Activated T-cell treated with anti-CD3 and anti-CD28 coated beads for 1 hour (primary cell): ENCODE data around the gene TPCN2.

Experiments
- DNase-seq: peaks from one replicate; pipeline ENCODE4 v3.0.0-alpha.2; 2020; ENCODE audit warnings: low read depth

TPCN2 gene

DNA sequence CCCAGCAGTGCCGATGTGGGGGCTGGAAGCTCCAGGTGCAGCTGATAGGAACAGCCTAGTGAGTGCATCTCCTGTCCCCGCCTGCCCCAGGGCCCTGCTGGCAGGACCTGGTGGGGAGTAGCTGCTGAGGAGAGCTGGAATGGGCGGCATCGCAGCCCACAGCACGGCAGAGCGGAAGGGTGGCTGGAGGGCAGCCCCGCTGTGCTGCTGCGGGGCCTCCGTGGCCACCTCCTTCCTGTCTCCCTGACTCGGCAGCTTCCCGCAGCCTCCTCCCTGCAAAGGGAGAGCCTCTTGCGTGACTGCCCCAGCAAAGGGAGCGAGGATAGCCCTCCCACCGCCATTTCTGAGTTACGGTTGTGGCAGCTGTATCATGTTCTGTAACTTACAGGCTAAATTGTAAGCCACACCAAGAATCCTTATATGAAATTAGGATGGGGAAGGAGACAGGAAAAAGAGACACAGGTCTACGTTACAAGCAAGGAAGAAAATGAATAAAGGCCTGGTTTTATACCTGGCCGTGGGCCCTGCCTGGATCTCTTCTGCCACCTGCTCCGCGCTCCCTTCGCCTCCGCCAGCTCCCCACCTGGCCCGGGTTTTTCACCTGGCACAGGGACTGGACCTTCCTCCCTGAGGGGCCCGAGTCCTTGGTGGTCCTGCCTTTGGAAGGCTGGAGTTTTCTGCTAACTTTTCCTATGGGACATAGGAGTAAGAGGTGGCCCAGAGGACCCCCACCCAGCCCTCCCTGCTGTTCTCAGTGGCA, 10.0 kb downstream of the TPCN2 start:
- no peak for DNase-seq

DNA sequence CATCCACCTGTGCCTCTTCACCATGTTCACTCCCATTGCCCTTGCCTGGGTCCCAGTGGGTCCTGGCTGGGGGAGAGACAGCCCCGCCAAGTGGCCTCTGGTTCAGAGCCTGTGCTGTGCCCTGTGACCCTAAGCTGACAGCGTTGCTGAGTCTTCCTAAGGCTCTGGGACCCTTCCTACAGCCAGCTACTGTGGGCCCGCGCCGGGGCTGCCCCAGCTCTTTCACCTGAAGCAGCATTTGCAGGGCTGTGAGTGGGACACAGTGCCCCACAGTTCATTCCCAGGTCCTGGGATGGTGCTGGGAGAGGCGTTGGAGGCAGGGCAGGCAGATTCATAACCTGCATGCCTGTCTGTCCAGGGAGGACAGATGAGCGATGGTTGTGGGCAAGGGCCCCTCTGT, 10.7 kb downstream of the TPCN2 start:
- no peak for DNase-seq

DNA sequence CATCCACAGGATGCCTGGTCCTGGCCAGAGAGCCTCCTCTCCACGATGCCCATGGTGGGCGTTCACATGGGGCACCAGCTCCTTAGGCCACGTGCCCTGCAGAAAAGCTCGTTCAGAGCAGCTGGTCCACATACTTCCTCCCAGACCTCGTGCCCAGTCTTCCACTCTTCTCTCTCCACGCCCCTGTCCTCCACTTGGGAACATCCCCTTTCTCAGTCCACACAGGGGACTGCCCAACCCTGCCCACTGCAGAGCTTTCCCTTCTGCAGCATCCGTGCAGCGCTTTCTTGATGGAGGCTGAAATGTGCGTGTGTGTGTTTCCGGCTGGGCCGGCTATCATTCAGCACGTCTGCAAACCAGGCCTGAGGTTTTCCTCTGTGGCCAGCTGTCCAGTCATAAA, 11.3 kb downstream of the TPCN2 start:
- no peak for DNase-seq

DNA sequence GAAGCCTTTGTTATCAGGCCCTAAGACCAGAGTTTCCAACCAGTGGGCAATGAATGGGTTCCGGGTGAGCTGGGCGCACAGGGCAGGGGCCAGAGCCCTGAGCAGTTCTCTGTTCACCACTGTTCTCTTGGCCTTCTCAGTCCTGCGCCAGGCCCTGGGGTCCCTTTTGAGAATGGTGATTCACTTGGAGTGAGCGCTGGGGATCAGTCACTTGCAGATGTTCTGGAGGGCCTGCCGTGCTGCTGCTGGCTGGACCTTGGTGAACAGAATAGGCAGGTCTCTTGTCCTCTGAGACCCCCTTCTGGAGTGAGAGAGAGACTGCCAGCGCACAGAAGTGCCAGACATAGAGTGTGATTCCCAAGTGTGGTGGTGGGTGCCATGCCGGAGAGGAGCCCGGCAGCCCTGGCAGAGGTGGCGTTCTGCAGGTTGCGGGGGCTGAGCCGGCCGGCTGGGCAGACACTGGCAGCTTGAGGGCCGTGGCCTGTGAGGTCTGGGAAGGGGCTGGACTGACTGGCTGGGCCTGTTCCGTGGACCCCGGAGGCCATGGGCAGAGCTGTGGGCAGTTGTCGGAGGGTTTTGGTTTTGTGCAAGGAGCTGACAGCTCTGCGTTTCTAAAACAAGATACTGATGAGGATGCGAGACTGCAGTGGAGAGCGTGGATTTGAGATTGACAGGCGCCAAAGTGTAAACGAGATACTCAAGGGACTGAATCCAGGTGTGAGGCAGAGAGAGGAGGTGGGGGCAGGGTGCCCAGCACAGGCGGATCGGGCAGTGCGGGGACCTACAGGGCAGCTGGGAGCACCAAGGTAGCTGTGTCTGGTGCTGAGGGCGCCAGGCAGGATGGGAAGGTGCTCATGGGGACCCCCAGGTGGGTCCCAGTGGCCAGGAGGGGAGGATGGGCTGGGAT, 12.3 kb downstream of the TPCN2 start:
- no peak for DNase-seq

DNA sequence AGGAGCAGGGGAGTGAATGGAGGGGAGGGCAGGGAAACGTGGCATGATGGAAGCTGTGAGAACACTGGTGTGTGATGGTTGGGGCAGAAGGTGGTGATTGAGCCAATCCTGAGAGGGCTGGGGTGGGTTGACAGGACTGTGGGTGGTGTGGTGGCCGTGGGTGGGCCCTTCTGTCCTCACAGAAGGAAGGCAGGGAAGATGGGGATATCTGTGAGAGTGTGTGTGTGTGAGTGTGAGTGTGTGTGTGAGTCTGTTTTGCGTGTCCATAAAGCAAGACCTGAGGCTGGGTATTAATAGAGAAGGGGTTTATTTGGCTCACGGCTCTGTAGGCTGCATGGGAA, 13.0 kb downstream of the TPCN2 start:
- DNase-seq: no peak

DNA sequence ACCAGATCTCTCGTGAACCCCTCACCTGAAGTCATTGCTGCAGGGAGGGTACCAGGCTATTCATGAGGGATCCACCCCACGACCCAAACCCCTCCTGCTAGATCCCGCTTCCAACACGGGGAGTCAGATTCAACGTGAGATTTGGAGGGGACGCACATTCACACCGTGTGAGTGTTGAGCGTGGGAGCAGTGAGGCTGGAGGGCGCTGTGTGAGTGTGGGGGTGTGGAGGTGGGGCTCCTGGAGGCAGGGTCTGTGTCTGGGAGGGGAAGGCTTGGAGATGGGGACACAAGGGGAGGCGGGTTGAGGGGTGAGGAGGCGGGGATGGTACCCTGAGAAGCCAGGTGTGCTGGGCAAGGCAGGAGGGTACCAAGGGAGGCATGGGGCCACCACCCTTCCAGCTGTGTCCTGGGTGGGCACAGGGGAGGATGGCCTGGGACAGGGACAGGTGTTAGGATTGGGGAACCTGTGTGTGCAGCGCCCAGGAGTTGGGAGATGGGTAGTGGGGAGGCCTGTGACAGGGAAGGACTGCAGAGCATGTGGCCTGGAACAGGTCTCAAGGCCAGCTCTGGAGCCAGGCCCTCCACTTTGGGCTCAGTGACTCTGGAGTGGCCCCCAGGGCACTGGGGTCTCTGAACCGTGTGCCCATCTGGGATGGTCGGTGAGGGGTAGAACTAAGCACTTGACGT, 13.6 kb downstream of the TPCN2 start:
- DNase-seq: no peak

DNA sequence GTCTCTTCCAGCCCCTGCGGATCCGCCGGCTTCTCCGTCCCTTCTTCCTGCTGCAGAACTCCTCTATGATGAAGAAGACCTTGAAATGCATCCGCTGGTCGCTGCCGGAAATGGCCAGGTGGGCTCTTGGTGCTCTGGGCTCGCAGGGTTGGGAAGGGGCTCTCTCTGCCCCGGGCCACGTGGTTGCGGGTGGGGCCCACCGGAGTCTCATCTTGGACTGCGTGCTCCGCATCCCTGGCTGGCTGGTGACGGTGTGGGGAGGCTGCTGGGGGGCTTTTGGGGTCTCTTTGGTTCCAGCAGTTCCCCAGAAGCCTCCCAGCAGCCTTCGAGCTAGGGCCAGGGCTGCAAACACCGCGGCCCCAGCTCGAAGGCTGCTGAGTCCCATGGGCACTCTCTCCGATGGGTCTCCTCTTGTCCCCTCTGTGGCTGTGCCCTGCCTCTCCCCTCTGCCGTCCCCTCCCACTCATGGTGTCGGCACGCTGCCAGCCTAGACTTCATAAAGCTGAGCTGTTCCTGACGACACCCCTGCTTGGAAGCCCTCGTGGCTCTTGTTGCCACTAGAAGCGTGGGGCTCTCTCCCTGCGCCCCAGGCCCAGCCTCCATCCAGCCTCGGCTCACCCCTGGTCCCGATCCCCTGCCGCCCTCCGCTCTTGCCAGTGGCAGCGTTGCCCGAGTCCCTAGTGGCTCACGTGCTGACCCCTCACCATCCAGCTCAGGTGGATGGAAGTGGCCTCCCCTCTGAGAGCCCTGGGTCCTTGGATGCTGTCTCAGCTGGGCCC, 14.3 kb downstream of the TPCN2 start:
- no peak for DNase-seq

DNA sequence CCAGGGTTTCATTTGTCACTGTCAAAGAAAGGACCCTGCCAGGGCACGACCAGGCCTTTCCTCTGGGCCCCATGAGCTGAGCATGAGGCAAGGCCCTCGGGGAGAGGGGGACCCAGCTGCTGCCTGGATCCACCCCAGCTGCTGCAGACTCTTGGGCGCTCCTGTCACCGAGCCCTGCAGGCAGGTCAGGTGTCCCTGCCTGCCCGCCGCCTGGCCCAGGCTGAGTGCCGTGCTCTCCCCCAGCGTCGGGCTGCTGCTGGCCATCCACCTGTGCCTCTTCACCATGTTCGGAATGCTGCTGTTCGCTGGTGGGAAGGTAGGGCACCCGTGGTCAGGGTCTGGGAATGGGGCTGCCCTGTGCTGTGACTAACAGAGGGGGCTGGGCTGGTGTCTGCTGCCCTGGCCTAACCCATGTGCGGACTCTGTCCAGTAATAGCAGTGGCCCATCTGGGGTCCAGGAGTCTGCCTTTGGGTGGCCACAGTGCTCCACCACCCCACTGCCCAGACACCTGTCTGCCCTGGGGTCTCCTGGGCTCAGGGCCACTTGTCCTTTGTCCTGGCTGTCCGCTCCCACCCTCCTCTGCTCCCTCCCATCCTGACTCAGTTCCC, 15.0 kb downstream of the TPCN2 start:
- no peak for DNase-seq

DNA sequence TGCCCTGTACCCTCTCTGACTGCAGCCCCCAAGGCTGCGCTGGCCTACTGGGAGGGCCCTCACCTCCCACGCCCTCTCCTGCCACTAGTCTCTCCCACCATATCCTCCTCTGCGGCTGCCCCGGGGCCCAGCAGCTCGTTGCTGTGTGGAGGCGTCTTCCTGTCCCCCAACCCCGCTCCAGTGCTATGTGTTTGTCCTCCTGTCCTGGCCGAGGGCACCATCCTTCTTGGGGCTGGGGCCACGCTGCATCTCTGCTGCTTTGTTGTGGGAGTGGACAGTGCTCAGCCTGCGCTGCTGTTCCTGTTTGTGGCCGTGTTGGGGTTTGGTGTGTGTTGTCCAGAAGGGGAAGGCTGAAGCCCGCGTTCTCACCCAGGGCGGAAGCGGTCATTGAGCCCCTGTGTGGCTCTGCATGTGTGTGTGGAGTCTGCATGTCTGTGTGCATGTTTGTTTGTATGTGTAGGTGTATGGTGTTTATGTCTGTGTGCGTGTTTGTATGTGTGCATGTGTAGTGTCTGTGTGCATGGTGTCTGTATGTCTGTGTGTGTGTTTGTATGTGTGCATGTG, 15.7 kb downstream of the TPCN2 start:
- DNase-seq: no peak

DNA sequence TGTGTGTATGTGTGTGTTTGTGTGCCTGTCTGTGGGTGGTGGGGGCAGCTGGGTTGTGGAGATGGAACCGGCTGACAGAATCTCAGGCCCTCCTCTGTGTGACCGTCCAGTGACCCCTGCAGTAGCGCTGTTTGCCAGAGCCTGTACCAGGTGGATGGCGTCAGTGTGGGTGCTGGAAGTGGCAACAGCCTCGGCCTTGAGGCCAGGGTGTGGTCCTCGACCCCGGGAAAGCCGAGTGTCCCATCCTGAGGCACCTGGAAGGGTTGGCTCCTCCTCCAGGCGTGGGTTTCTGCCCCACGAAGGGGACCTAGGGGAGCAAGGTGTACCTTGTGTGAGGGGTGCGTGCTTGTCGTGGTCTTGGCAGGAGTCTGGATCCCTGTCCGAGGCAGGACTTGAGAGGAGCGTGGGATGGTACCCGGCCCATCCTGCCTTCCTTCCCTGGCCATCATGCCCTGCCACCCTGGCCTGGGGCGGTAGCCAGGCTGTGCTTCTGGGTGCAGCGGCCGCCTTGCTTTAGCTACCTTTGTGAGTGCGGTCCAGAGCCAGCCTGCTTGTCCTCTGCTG, 16.5 kb downstream of the TPCN2 start:
- no peak for DNase-seq

DNA sequence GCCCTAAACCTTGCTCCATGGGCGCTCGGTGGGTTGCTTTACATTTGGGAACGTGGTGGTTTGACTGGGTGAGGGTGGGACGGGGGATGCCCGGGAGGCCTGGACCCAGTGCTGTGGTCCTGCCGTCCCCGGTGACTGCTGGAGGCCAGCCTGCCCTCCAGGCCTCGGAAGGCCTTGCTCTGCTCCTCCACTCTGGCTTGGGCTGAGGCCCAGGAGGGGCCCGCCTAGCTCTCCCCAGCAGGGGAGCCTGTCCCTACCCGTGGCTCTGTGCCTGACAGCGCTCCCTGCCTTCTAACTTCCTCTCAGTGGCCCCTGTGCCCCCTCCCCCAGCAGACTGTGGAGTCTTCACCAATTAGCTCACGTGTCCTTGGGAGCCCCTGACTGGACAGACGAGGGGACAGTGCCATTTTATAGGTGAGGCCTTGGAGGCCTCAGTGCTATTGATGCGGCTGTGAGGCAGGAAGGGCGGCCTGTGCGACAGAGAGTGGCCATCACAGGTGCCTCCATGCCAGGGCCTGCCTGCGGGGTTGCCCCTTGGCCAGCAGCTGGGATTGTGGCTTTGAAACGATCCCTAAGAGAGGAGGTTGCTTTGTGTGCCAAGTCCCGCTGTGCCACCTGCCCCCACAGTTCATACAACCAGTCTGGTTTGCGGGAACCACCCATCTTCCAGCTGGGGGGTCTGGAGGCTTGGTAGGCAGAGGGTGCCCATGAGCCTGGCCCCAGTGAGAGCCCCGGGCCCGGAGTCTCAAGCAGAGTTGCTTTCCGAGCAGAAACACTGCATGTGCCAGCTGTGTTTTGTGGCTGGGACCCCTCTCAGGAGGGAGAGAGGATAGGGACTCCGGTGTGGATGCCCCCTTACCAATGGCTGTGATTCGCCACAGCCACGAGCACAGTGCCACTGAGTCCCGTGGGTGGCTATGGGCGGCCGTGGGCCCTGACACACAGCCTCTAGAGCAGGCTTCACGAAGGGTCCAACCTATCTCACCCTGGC, 17.7 kb downstream of the TPCN2 start:
- no peak for DNase-seq

DNA sequence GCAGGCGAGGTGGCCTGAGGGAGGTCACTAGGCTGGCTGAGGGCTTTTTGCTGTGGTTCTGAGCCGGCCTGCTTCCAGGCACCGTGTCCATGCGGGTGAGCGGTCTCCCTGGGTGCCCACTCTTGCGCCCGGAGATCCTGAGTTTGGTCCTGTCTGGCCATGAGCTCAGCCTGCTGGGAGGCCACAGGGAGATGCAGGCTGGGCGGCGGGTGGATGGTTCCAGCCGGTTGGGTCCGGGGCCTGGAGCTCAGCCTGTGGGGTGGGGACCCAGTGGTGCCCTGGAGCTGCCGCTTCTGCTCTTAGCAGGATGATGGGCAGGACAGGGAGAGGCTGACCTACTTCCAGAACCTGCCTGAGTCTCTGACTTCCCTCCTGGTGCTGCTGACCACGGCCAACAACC, 18.5 kb downstream of the TPCN2 start:
- DNase-seq: no peak

DNA sequence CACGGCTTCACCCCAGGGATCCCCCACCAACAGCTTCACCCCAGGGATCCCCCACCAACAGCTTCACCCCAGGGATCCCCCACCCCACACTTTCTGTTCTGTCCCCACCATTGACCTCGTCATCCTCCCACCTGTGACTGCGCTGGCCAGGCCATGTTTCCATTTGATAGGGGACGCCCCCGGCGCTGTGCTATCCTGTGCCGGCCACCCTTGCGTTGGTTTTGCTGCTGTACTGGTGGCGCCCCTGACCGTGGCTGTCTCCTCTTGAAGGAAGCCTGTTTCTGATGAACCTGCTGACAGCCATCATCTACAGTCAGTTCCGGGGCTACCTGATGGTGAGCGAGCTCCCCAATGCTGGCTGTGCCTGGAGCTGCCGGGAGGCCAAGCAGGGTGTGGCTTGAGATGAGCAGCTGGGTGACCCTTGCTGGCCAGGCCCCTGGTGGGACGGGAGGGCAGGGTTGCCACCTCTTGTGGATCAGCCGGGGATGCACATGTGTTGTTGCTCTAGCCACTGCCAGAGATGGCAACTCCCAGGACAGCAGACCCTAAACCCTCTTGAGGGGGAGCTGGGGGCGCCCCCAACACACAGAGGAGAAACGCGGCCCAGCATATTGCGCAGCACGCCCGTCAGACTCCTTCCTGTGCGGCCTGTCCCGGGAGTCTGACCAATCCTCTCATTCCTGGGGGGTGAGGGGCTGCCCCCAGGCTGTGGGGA, 22.5 kb downstream of the TPCN2 start:
- no peak for DNase-seq

DNA sequence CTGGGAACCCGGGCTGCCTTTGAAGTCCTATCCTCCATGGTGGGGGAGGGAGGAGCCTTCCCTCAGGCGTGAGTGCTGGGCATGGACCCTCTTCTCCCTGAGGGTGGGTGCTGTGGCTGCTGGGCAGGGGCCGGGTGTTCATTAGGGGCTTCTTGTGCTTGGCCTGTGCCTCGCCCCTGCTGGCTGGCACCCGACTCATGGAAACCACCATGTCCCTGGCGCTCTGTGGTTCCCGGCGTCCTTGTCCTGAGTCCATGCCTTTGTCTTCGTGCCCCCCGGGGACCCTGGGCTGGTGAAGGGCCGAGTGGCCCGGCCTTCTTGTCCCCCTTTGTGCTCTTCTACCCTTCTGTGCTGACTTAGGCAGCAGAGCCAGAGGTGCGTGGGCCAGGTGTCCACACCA, 23.2 kb downstream of the TPCN2 start:
- no peak for DNase-seq

DNA sequence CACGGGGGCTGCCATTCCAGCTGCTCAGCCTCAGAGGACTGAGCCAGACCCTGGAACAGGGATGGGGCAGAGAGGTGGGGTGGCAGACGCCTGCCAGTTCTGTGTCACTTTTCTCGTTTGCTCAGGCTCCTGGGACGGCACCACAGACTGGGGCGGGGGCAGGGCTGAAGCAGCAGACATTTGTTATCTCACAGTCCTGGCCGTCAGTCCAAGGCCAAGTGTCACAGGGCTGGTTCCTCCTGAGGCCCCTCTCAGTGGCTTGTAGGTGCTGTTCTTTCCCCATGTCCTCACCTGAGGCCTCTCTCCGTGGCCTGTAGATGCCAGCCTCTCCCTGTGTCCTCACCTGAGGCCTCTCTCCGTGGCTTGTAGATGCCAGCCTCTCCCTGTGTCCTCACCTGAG, 24.7 kb downstream of the TPCN2 start:
- no peak for DNase-seq

DNA sequence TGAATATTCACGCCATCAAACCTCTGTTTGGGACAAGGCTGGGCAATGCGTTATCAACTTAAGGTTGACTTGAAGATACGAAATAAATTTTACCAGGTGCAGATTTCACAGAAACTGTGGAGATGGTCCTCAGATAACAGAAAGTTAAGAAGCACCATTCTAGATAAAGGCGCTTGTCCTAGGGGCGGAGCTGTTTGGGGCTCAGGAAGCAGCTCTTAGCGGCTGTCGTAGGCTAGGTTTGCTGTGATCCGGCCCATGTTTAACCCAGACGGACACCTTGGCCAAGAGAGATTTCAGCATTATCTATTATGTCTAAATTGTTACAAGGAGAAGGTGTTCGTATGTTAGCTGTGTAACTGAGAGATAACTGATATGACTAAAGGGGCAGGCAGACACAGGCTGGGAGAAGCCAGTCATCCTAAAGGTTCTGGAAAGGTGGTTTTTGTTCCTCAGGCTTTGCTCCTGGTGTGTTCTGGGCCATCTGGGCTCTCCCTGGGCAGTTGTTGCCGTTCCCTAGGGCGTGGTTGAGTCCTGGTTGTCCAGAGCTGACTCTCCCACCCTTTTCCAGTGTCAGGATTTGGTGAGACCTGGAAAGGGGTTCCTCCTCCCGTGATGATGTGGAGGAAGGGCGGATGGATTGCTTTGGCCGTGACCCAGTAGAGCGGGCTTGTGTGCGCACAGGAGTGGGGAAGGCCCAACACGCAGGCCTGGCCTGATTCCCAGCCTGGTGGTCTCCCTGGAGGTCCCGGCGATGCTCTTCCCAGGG, 25.8 kb downstream of the TPCN2 start:
- DNase-seq: no peak

DNA sequence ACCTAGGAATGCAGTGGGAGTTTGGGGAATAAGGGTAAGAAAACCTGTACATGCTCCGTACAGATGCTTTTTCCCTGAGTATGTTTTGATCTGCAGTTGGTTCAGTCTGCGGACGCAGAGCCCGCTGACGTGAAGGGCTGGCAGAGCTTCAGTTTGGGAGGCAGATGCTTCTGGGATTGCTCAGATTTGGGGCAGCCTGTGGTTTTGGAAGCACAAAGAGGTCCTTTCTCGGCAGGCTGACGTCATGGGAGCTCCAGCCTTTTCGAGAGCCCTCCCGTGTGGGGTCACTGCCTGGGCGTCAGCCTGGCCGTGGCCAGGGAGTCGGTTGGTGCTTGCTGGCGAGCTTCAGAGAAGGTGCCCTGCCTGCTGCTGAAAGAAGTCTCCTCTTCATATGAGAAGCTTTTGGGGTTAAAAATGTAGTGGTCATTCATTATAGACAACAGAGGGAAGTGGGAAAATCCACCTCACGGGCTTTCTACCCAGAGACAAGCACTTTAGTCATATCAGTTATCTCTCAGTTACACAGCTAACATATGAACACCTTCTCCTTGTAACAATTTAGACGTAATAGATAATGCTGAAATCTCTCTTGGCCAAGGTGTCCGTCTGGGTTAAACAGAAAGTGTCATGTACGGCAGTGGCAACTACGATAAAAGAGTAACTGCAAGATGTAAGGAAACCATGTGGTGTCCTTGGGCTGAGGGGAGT, 26.8 kb downstream of the TPCN2 start:
- DNase-seq: no peak
